ENCODE data around the gene DPYSL4.

Gene DPYSL4

GRCh38 chr10:132226586-132227405 is 40.0 kb downstream of the DPYSL4 start:
- no peak for DNase-seq (ENCODE audit: low read depth in 4 of 4, low spot score in 1 of 4)

GRCh38 chr10:132227851-132228390 is 41.2 kb downstream of the DPYSL4 start:
- no peak for DNase-seq (ENCODE audit: low read depth in 4 of 4, low spot score in 1 of 4)

GRCh38 chr10:132228616-132229015 is 41.9 kb downstream of the DPYSL4 start:
- no peak for DNase-seq (ENCODE audit: low read depth in 4 of 4, low spot score in 1 of 4)

GRCh38 chr10:132229096-132229495 is 42.3 kb downstream of the DPYSL4 start:
- DNase-seq (ENCODE audit: low read depth in 4 of 4, low spot score in 1 of 4), result no peak

- peak in 1 of 4 experiments; percentile 25 for DNase-seq (ENCODE audit: low read depth in 4 of 4, low spot score in 1 of 4)
Measured at GRCh38 chr10:132229834-132230556, 43.2 kb downstream of the DPYSL4 start.

- DNase-seq (ENCODE audit: low read depth in 4 of 4, low spot score in 1 of 4), result no peak
Measured at GRCh38 chr10:132230557-132231210, 43.9 kb downstream of the DPYSL4 start.

- DNase-seq (ENCODE audit: low read depth in 4 of 4, low spot score in 1 of 4), result no peak
Measured at GRCh38 chr10:132231656-132232022, 44.9 kb downstream of the DPYSL4 start.

GRCh38 chr10:132232023-132232951 is 45.5 kb downstream of the DPYSL4 start:
- DNase-seq (ENCODE audit: low read depth in 4 of 4, low spot score in 1 of 4), result no peak

GRCh38 chr10:132232981-132233380 is 46.2 kb downstream of the DPYSL4 start:
- DNase-seq (ENCODE audit: low read depth in 4 of 4, low spot score in 1 of 4), result no peak

- no peak for DNase-seq (ENCODE audit: low read depth in 4 of 4, low spot score in 1 of 4)
Measured at GRCh38 chr10:132233501-132234085, 46.8 kb downstream of the DPYSL4 start.

- DNase-seq (ENCODE audit: low read depth in 4 of 4, low spot score in 1 of 4), result no peak
Measured at GRCh38 chr10:132234860-132235259, 48.1 kb downstream of the DPYSL4 start.

GRCh38 chr10:132236161-132236560 is 49.4 kb downstream of the DPYSL4 start:
- DNase-seq (ENCODE audit: low read depth in 4 of 4, low spot score in 1 of 4), result no peak

GRCh38 chr10:132236881-132237280 is 50.1 kb downstream of the DPYSL4 start:
- no peak for DNase-seq (ENCODE audit: low read depth in 4 of 4, low spot score in 1 of 4)

- no peak for DNase-seq (ENCODE audit: low read depth in 4 of 4, low spot score in 1 of 4)
Measured at GRCh38 chr10:132237396-132237795, 50.6 kb downstream of the DPYSL4 start.

GRCh38 chr10:132237871-132238270 is 51.1 kb downstream of the DPYSL4 start:
- no peak for DNase-seq (ENCODE audit: low read depth in 4 of 4, low spot score in 1 of 4)

- no peak for DNase-seq (ENCODE audit: low read depth in 4 of 4, low spot score in 1 of 4)
Measured at GRCh38 chr10:132238371-132239125, 51.8 kb downstream of the DPYSL4 start.

GRCh38 chr10:132239126-132240031 is 52.6 kb downstream of the DPYSL4 start:
- no peak for DNase-seq (ENCODE audit: low read depth in 4 of 4, low spot score in 1 of 4)

- no peak for DNase-seq (ENCODE audit: low read depth in 4 of 4, low spot score in 1 of 4)
Measured at GRCh38 chr10:132240156-132240555, 53.4 kb downstream of the DPYSL4 start.

Measured in stimulated activated CD4-positive, alpha-beta T cell treated with anti-CD3 and anti-CD28 coated beads, Interleukin-1b, Interleukin-23, amount 100 ng/mL, for 24 hours (primary cell).